Cardiac muscle cell (in vitro differentiated cells and primary cell): Measurements from ENCODE around the gene ASXL2. TPM values are rescaled to one million over a fixed set of nuclear protein-coding genes. Genes with fewer than 3 reads are reported as not detected.

Experiments used
- DNase-seq, 2 donors: peaks; one replicate each; pipeline versions ENCODE4 v3.0.0 to v3.0.0-alpha.2; 2010 to 2017; ENCODE audit warnings: low read depth in 1 of 2, low spot score in 1 of 2
- H3K27ac ChIP-seq: fragments of 200-600 bp; sonication (generic); 2 replicates; pipeline ENCODE4 v1.5.1; 2016
- H3K27me3 ChIP-seq: fragments of 200-600 bp; sonication (generic); 2 replicates; pipeline ENCODE4 v1.6.0; 2016; ENCODE audit warnings: control low read depth
- H3K36me3 ChIP-seq: fragments of 200-600 bp; sonication (generic); 2 replicates; pipeline ENCODE4 v1.5.1; 2016; ENCODE audit warnings: control low read depth
- H3K4me1 ChIP-seq: fragments of 200-600 bp; sonication (generic); 2 replicates; pipeline ENCODE4 v1.8.1; 2017; ENCODE audit warnings: low read depth, mild to moderate bottlenecking, mixed run types
- H3K4me3 ChIP-seq: fragments of 200-600 bp; sonication (generic); 2 replicates; pipeline ENCODE4 v1.5.1; 2016; ENCODE audit warnings: mild to moderate bottlenecking
- H3K9me3 ChIP-seq: fragments of 200-600 bp; sonication (generic); 2 replicates; pipeline ENCODE4 v1.5.1; 2017; ENCODE audit warnings: low read depth, mild to moderate bottlenecking, control low read depth
- CTCF ChIP-seq: IDR thresholded peaks from 2 replicates; pipeline ENCODE4 v1.5.1; 2012; ENCODE audit warnings: low read depth, mild to moderate bottlenecking, low read length
- polyA plus RNA-seq: library from polyadenylated mRNA; unstranded; fragments of >200 nt; fragmentation: Nextera tagmentation; extraction: Ambion mirVana; gene quantifications from 2 replicates; pipeline ENCODE4 v1.2.1, GENCODE V29; 2016
- total RNA-seq: library from RNA; depleted of rRNA; stranded (reverse); fragments of >200 nt; gene quantifications from 2 replicates; pipeline ENCODE4 v1.2.3, GENCODE V29; 2016

ASXL2 gene
- total and polyA plus RNA-seq, 2 experiments from 2014 or later, result 5.3 to 14.7 TPM

DNA sequence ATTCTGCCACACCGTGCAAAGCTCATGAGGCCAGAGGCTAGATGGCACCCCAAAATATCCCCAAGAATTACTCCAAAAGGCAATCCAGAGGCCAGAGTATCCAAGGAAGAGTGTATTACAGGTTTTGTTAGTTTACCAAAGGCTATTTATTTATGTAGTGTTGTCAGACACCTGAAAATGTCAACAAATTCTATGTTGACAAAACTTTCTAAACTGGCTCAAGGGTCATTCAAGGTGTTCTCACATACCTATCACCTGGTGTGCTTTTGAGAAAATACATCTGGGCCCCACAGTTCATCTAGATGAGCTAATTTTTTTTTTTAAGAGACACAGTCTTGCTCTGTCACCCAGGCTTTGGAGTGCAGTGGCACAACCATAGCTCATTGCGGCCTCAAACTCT lies 192.5 kb downstream of the ASXL2 start:
- Histone ChIP-seq H3K27me3 (no peaks in the 10 kb centered on the region), H3K4me1 (no peaks in the 10 kb centered on the region), H3K9me3 (no peaks in the 10 kb centered on the region), H3K36me3 (no peaks in the 10 kb centered on the region), H3K27ac (no peak overlapping the region), H3K4me3 (no peak overlapping the region)
- no peak for DNase-seq
- TF ChIP-seq CTCF, result no peak

DNA sequence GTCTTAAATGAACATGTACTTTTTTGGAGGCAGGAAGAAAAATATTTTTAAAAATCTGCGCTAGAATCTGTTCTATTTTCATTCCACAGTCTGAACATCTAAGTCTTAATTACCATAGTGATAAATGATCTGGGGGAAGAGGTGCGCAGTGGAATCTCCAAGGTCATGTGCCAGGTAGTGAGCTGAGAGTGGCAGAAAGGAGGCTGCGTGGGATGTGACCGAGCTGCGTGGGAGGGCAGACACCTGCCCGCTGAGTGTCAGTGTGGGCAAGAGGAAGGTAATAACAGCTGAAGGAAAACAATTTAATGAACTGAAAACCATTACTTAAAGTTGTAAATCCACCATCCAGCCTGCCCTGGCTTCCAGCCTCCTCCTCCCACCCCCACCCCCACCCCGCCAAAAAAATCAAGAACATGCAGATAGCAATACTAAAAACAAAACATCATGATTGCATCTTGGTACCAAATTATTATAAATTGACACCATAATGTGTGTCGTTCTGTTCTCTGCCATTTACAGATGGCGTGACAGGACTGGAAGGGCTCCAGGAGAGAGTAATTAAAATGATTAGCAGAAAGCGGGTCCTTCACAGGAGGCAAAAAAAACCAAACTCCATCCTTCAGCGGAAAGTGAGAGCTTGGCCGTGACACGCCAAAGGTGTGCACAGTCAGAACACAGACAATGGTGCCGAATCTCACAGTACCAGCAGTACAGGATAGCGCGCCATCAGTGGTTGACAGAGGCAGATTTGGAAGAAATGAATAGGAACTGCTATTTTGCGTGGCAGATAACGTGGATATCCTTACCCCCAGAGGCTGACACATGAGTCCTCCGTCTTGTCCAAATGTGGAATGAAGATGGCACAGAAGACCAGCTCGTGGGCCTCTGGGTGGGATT lies 193.5 kb downstream of the ASXL2 start:
- H3K4me3 ChIP-seq, result no peak overlapping the region
- H3K27me3 ChIP-seq, result no peaks in the 10 kb centered on the region
- no peak overlapping the region for H3K27ac ChIP-seq
- no peaks in the 10 kb centered on the region for H3K9me3 ChIP-seq
- no peaks in the 10 kb centered on the region for H3K4me1 ChIP-seq
- H3K36me3 ChIP-seq, result no peaks in the 10 kb centered on the region
- no peak for TF ChIP-seq CTCF
- no peak for DNase-seq

Other genes with a start within 250 kb of the ASXL2 start
- 18.0 and 31.3 TPM in 2 replicates for gene DTNB, start 204.9 kb downstream of the ASXL2 start, total RNA-seq
- gene DTNB, start 204.9 kb downstream of the ASXL2 start, polyA plus RNA-seq, result 33.4 and 42.9 TPM in 2 replicates
- gene KIF3C, start 104.0 kb upstream of the ASXL2 start, total RNA-seq, result 5.6 and 6.3 TPM in 2 replicates
- gene KIF3C, start 104.0 kb upstream of the ASXL2 start, polyA plus RNA-seq, result 4.3 and 5.4 TPM in 2 replicates
- gene RAB10, start 155.6 kb upstream of the ASXL2 start, total RNA-seq, result 141 and 145 TPM in 2 replicates
- 75.9 and 92.7 TPM in 2 replicates for gene RAB10, start 155.6 kb upstream of the ASXL2 start, polyA plus RNA-seq